CD4-positive, alpha-beta T cell treated with Interleukin-6 at 100 ng/mL for 8 hours (primary cell): ENCODE measurements around the gene MYH3.

Experiments
- DNase-seq: peaks from one replicate; pipeline ENCODE4 v3.0.0-alpha.2; 2020; ENCODE audit warnings: mixed read lengths, low spot score

Gene MYH3

GRCh38 chr17:10648956-10649355 is 8.2 kb downstream of the MYH3 start:
- DNase-seq: no peak

- DNase-seq: no peak
These were observed 8.7 kb downstream of the MYH3 start for GRCh38 chr17:10648381-10648780.

GRCh38 chr17:10646392-10646990 is 10.6 kb downstream of the MYH3 start:
- peak; percentile 69 for DNase-seq

GRCh38 chr17:10640475-10640874 is 16.6 kb downstream of the MYH3 start:
- no peak for DNase-seq

- DNase-seq: no peak
These were observed 19.0 kb downstream of the MYH3 start for GRCh38 chr17:10638151-10638550.

- DNase-seq: no peak
These were observed 21.8 kb downstream of the MYH3 start for GRCh38 chr17:10635290-10635689.

- DNase-seq: no peak
These were observed 23.2 kb downstream of the MYH3 start for GRCh38 chr17:10633738-10634379.

- no peak for DNase-seq
These were observed 25.4 kb downstream of the MYH3 start for GRCh38 chr17:10631701-10632100.

GRCh38 chr17:10631048-10631700 is 25.9 kb downstream of the MYH3 start:
- no peak for DNase-seq

- no peak for DNase-seq
These were observed 27.4 kb downstream of the MYH3 start for GRCh38 chr17:10629706-10630105.

- DNase-seq: no peak
These were observed 28.4 kb downstream of the MYH3 start for GRCh38 chr17:10628756-10629155.

GRCh38 chr17:10626390-10626789 is 30.7 kb downstream of the MYH3 start:
- DNase-seq: no peak

GRCh38 chr17:10624969-10625368 is 32.1 kb downstream of the MYH3 start:
- no peak for DNase-seq

GRCh38 chr17:10623737-10624338 is 33.3 kb downstream of the MYH3 start:
- no peak for DNase-seq

- no peak for DNase-seq
These were observed 34.3 kb downstream of the MYH3 start for GRCh38 chr17:10622617-10623485.

- no peak for DNase-seq
These were observed 35.7 kb downstream of the MYH3 start for GRCh38 chr17:10621397-10621796.

- DNase-seq: no peak
These were observed 36.3 kb downstream of the MYH3 start for GRCh38 chr17:10620823-10621222.

GRCh38 chr17:10618202-10618635 is 38.9 kb downstream of the MYH3 start:
- DNase-seq: peak; percentile 46

- DNase-seq: no peak
These were observed 40.0 kb downstream of the MYH3 start for GRCh38 chr17:10617120-10617505.

GRCh38 chr17:10616502-10617119 is 40.5 kb downstream of the MYH3 start:
- peak; percentile 52 for DNase-seq

- no peak for DNase-seq
These were observed 42.5 kb downstream of the MYH3 start for GRCh38 chr17:10614536-10615155.
